Neural progenitor cell (in vitro differentiated cells): ENCODE measurements around the gene OVCA2. TPM values are rescaled to one million over a fixed set of nuclear protein-coding genes. Genes with fewer than 3 reads are reported as not detected.

Experiments used
- DNase-seq: peaks from one replicate; pipeline ENCODE4 v3.0.0-alpha.2; 2016; ENCODE audit warnings: low spot score
- H2AFZ ChIP-seq: fragments of 200-600 bp; sonication (generic); replicated peaks from 2 replicates; pipeline ENCODE4 v1.6.1; 2016; ENCODE audit warnings: antibody characterized with exemption
- H3F3A ChIP-seq: fragments of 200-600 bp; sonication (generic); 2 replicates; pipeline ENCODE4 v1.6.1; 2016; ENCODE audit warnings: antibody characterized with exemption, low read depth
- H3K27ac ChIP-seq: fragments of 200-600 bp; sonication (generic); 2 replicates; pipeline ENCODE4 v1.5.1; 2016; ENCODE audit warnings: mild to moderate bottlenecking
- H3K27me3 ChIP-seq: fragments of 200-600 bp; sonication (generic); 2 replicates; pipeline ENCODE4 v1.6.1; 2016; ENCODE audit warnings: mild to moderate bottlenecking, moderate library complexity
- H3K36me3 ChIP-seq: fragments of 200-600 bp; sonication (generic); 2 replicates; pipeline ENCODE4 v1.5.1; 2016
- H3K4me1 ChIP-seq: fragments of 200-600 bp; sonication (generic); 2 replicates; pipeline ENCODE4 v1.6.1; 2016; ENCODE audit warnings: mixed run types
- H3K4me2 ChIP-seq: fragments of 200-600 bp; sonication (generic); 2 replicates; pipeline ENCODE4 v1.6.1; 2016
- H3K4me3 ChIP-seq: fragments of 200-600 bp; sonication (generic); 2 replicates; pipeline ENCODE4 v1.5.1; 2016
- H3K79me2 ChIP-seq: fragments of 200-600 bp; sonication (generic); 2 replicates; pipeline ENCODE4 v1.6.1; 2016; ENCODE audit warnings: low read depth
- H3K9ac ChIP-seq: fragments of 200-600 bp; sonication (generic); 2 replicates; pipeline ENCODE4 v1.6.1; 2016
- H3K9me3 ChIP-seq: fragments of 200-600 bp; sonication (generic); 2 replicates; pipeline ENCODE4 v1.5.1; 2016; ENCODE audit warnings: low read depth
- H4K20me1 ChIP-seq: fragments of 200-600 bp; sonication (generic); 2 replicates; pipeline ENCODE4 v1.6.1; 2016; ENCODE audit warnings: low read depth
- H3K27ac Mint-ChIP-seq: 3 replicates; pipeline ENCODE4 v1.8.0; 2021; ENCODE audit warnings: mixed read lengths
- H3K27me3 Mint-ChIP-seq: 2 replicates; pipeline ENCODE4 v1.8.0; 2022; ENCODE audit warnings: low read depth, mild to moderate bottlenecking, inconsistent platforms, moderate library complexity, mixed read lengths; ENCODE audit not compliant: insufficient read depth
- H3K36me3 Mint-ChIP-seq: 3 replicates; pipeline ENCODE4 v1.8.0; 2021; ENCODE audit warnings: mixed read lengths
- H3K4me1 Mint-ChIP-seq: 3 replicates; pipeline ENCODE4 v1.8.0; 2021; ENCODE audit warnings: mixed read lengths
- H3K4me3 Mint-ChIP-seq: 3 replicates; pipeline ENCODE4 v1.8.0; 2021; ENCODE audit warnings: mild to moderate bottlenecking, moderate library complexity, mixed read lengths
- H3K9me3 Mint-ChIP-seq: 3 replicates; pipeline ENCODE4 v1.8.0; 2020; ENCODE audit warnings: mixed read lengths
- CTCF ChIP-seq: fragments of 200-600 bp; sonication (generic); IDR thresholded peaks from 2 replicates; pipeline ENCODE4 v1.5.1; 2017; ENCODE audit warnings: antibody characterized with exemption, mild to moderate bottlenecking
- EZH2 ChIP-seq: fragments of 200-600 bp; sonication (generic); IDR thresholded peaks from 2 replicates; pipeline ENCODE4 v1.6.1; 2017; ENCODE audit warnings: antibody characterized with exemption, mild to moderate bottlenecking, moderate library complexity
- EZH2phosphoT487 ChIP-seq: fragments of 200-600 bp; sonication (generic); IDR thresholded peaks from 2 replicates; pipeline ENCODE4 v1.6.1; 2017; ENCODE audit warnings: antibody characterized with exemption
- total RNA-seq: library from RNA; depleted of rRNA; stranded (reverse); fragments of >200 nt; gene quantifications from 2 replicates; pipeline ENCODE4 v1.2.3, GENCODE V29; 2015; ENCODE audit warnings: low replicate concordance

OVCA2 gene
- total RNA-seq, 1 donor from 2014 or later, result 5.4 TPM

GRCh38 chr17:2051061-2051932 lies 9.5 kb downstream of the OVCA2 start:
- peak overlapping the region; percentile 72 for H3K4me3 Mint-ChIP-seq
- no peaks in the 10 kb centered on the region for H3K9me3 Mint-ChIP-seq
- Histone ChIP-seq H3K36me3 (no peaks in the 10 kb centered on the region), H3K79me2 (no peaks in the 10 kb centered on the region), H3K9me3 (no peaks in the 10 kb centered on the region), H2AFZ (no peak overlapping the region), H3K9ac (no peak overlapping the region), H3K4me3 (peak overlapping the region; percentile 56), H3F3A (peaks cover 39% of the 10 kb centered on the region), H3K27me3 (peaks cover 94% of the 10 kb centered on the region), H4K20me1 (peaks cover 58% of the 10 kb centered on the region), H3K4me1 (peaks cover 14% of the 10 kb centered on the region), H3K27ac (no peak overlapping the region), H3K4me2 (peak overlapping the region; percentile 81)
- peak; percentile 82 for DNase-seq
- H3K36me3 Mint-ChIP-seq, result no peaks in the 10 kb centered on the region
- peaks cover 31% of the 10 kb centered on the region for H3K4me1 Mint-ChIP-seq
- TF ChIP-seq CTCF, result no peak
- peak; percentile 97 for TF ChIP-seq EZH2
- peak; percentile 95 for TF ChIP-seq EZH2phosphoT487
- H3K27ac Mint-ChIP-seq, result no peak overlapping the region
- H3K27me3 Mint-ChIP-seq, result peaks cover 29% of the 10 kb centered on the region

GRCh38 chr17:2051933-2052559 lies 10.2 kb downstream of the OVCA2 start:
- H3K36me3 ChIP-seq, result no peaks in the 10 kb centered on the region
- no peaks in the 10 kb centered on the region for H3K9me3 Mint-ChIP-seq
- no peak for DNase-seq
- H2AFZ ChIP-seq, result no peak overlapping the region
- TF ChIP-seq EZH2phosphoT487 (no peak), CTCF (no peak), EZH2 (no peak)
- H3K4me3 Mint-ChIP-seq, result peak overlapping the region; percentile 70
- no peaks in the 10 kb centered on the region for H3K9me3 ChIP-seq
- no peak overlapping the region for H3K9ac ChIP-seq
- H3K27ac ChIP-seq, result no peak overlapping the region
- H4K20me1 ChIP-seq, result peaks cover 64% of the 10 kb centered on the region
- H3K4me1 Mint-ChIP-seq, result peaks cover 31% of the 10 kb centered on the region
- H3K4me2 ChIP-seq, result no peak overlapping the region
- peaks cover 18% of the 10 kb centered on the region for H3K4me1 ChIP-seq
- no peaks in the 10 kb centered on the region for H3K79me2 ChIP-seq
- peaks cover 45% of the 10 kb centered on the region for H3F3A ChIP-seq
- no peaks in the 10 kb centered on the region for H3K36me3 Mint-ChIP-seq
- peaks cover 94% of the 10 kb centered on the region for H3K27me3 ChIP-seq
- no peak overlapping the region for H3K27ac Mint-ChIP-seq
- H3K4me3 ChIP-seq, result no peak overlapping the region
- H3K27me3 Mint-ChIP-seq, result peaks cover 32% of the 10 kb centered on the region

- TF ChIP-seq EZH2, result peak; percentile 82
- peak; percentile 65 for TF ChIP-seq CTCF
- peak; percentile 89 for TF ChIP-seq EZH2phosphoT487
- H3K9me3 Mint-ChIP-seq, result no peaks in the 10 kb centered on the region
- no peak overlapping the region for H3K27ac ChIP-seq
- H3K27me3 ChIP-seq, result peaks cover 94% of the 10 kb centered on the region
- no peaks in the 10 kb centered on the region for H3K36me3 Mint-ChIP-seq
- H3K4me3 ChIP-seq, result peak overlapping the region; percentile 48
- H2AFZ ChIP-seq, result no peak overlapping the region
- no peaks in the 10 kb centered on the region for H3K9me3 ChIP-seq
- peaks cover 30% of the 10 kb centered on the region for H3K27me3 Mint-ChIP-seq
- no peaks in the 10 kb centered on the region for H3K79me2 ChIP-seq
- peak overlapping the region; percentile 80 for H3K4me2 ChIP-seq
- H3K4me1 ChIP-seq, result peaks cover 18% of the 10 kb centered on the region
- peak overlapping the region; percentile 85 for H3K4me3 Mint-ChIP-seq
- H3K4me1 Mint-ChIP-seq, result peaks cover 25% of the 10 kb centered on the region
- H4K20me1 ChIP-seq, result peaks cover 79% of the 10 kb centered on the region
- no peak overlapping the region for H3K9ac ChIP-seq
- H3K36me3 ChIP-seq, result no peaks in the 10 kb centered on the region
- peak overlapping the region; percentile 50 for H3K27ac Mint-ChIP-seq
- H3F3A ChIP-seq, result peaks cover 52% of the 10 kb centered on the region
- peak; percentile 81 for DNase-seq
Observed at GRCh38 chr17:2053380-2054261, 11.8 kb downstream of the OVCA2 start.
